Gastrocnemius medialis (tissue), 4 donors: ENCODE data around the gene CALR. TPM values are rescaled to one million over a fixed set of nuclear protein-coding genes. Genes with fewer than 3 reads are reported as not detected.
"Not testable (repeated sequence)": the region's sequence is repeated elsewhere in the genome, so short reads cannot be mapped to it uniquely, and the experiment has no call there.

Experiments used
- ATAC-seq, 2 donors: fragments of 150-250 bp; one replicate each; pipeline ENCODE4 v1.9.1; 2016
- DNase-seq, 2 donors: peaks; one replicate each; pipeline ENCODE4 v3.0.0-alpha.2; 2019
- H3K27ac ChIP-seq, 4 donors: fragments of 200-600 bp; sonication (generic); 1 replicate in 1 of 4; 2 replicates in 3 of 4; pipeline ENCODE4 v1.5.1; 2016 to 2018; ENCODE audit warnings: mild to moderate bottlenecking in 2 of 4, moderate library complexity in 1 of 4
- H3K27me3 ChIP-seq, 3 donors: fragments of 200-600 bp; sonication (generic) in 2 of 3; 1 replicate in 1 of 3; 2 replicates in 2 of 3; pipeline versions ENCODE4 v1.5.1 to v1.6.0; 2016 to 2019; ENCODE audit warnings: mild to moderate bottlenecking in 1 of 3, moderate library complexity in 1 of 3
- H3K36me3 ChIP-seq, 2 donors: fragments of 200-600 bp; sonication (generic) in 1 of 2; one replicate each; pipeline ENCODE4 v1.5.1; 2017 to 2018
- H3K4me1 ChIP-seq, 2 donors: fragments of 200-600 bp; sonication (generic) in 1 of 2; one replicate each; pipeline ENCODE4 v1.5.1; 2016 to 2017; ENCODE audit warnings: mild to moderate bottlenecking in 2 of 2
- H3K4me3 ChIP-seq, 4 donors: fragments of 200-600 bp; sonication (generic) in 3 of 4; 1 replicate in 1 of 4; 2 replicates in 3 of 4; pipeline ENCODE4 v1.5.1; 2016 to 2019; ENCODE audit warnings: mild to moderate bottlenecking in 2 of 4
- H3K9me3 ChIP-seq, 3 donors: fragments of 200-600 bp; sonication (generic) in 2 of 3; 1 replicate in 1 of 3; 2 replicates in 2 of 3; pipeline ENCODE4 v1.5.1; 2016 to 2019
- CTCF ChIP-seq, 5 experiments: fragments of 450-650 bp in 3 of 5; fragments of 200-600 bp in 2 of 5; sonication (generic) in 2 of 5; IDR thresholded peaks in 4 of 5; conservative IDR thresholded peaks in 1 of 5; 1 replicate in 4 of 5; 2 replicates in 1 of 5; pipeline ENCODE4 v1.5.1; 2016 to 2019; ENCODE audit warnings: antibody characterized with exemption in 5 of 5, mild to moderate bottlenecking in 3 of 5, moderate library complexity in 3 of 5
- POLR2A ChIP-seq, 2 donors: fragments of 450-650 bp; IDR thresholded peaks; one replicate each; pipeline ENCODE4 v1.6.1; 2017; ENCODE audit warnings: antibody characterized with exemption in 2 of 2, mild to moderate bottlenecking in 2 of 2, moderate library complexity in 2 of 2
- in situ Hi-C, 4 donors: fragments of 200-750 bp; cut with MboI; loops; one replicate each; pipeline versions ENCODE4 v1.15.0 to v1.8.0; 2017; ENCODE audit warnings: low sequenced_read_pairs in 4 of 4
- intact Hi-C: fragments of 100-400 bp; cut with DNase I; formaldehyde crosslinking; loops from one replicate; pipeline ENCODE4 v1.15.1; 2023; ENCODE audit warnings: low total_unique reads
- total RNA-seq, 4 donors: library from RNA; depleted of rRNA; stranded (reverse); fragments of >200 nt; gene quantifications; one replicate each; pipeline versions ENCODE4 v1.1.0 to v1.2.3, GENCODE V29; 2016

CALR gene
- total RNA-seq = 100 to 1,000 TPM; 110 to 195 (median 135) TPM

GRCh38 chr19:12937927-12938778 is at the start of gene CALR:
CALR (plus strand) TSS chr19:12938609; CDS start chr19:12938680, 71 bp downstream.
- no peaks in the 10 kb centered on the region for H3K27me3 ChIP-seq
- H3K9me3 ChIP-seq = no peaks in the 10 kb centered on the region
- DNase-seq (peak; percentile 100), ATAC-seq (peak; percentile 93 to 97)
- in situ Hi-C loops (no loop called here), intact Hi-C loops (no loop called here)
- H3K36me3 ChIP-seq = peaks cover 0 to 32% of the 10 kb centered on the region in 2 donors
- H3K27ac ChIP-seq = peak within 1 kb of the TSS; percentile 83 to 99 (median 96)
- TF ChIP-seq POLR2A (IDR thresholded peaks at IDR 0.05) = peak; percentile 100
- TF ChIP-seq CTCF (IDR thresholded peaks at IDR 0.05 in 4 of 5, conservative IDR thresholded peaks at IDR 0.05 in 1 of 5) = no peak
- peaks cover 21 to 26% of the 10 kb centered on the region in 2 donors for H3K4me1 ChIP-seq
- peak within 1 kb of the TSS; percentile 73 to 99 (median 98) for H3K4me3 ChIP-seq

DNA sequence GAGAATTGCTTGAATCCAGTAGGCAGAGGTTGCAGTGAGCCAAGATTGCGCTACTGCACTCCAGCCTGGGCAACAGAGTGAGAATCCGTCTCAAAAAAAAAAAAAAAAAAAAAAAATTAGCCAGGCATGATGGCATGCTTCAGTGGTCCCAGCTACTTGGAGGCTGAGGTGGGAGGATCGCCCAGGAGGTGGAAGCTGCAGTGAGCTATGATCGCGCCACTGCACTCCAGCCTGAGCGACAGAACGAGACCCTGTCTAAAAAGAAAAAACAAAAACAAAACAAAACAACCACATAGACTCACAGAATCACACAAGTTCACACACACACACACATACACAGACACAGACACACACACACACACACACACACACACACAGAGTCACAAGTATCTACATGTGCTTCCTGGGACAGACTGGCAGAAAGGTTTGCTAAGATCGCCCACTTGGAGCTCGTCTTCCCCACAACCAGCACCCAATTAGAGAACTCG is 48.1 kb upstream of the CALR start:
- Histone ChIP-seq H3K4me1 (peaks cover 10 to 22% of the 10 kb centered on the region in 2 donors), H3K27ac (peak overlapping the region; percentile 83 to 96 (median 88)), H3K4me3 (peak overlapping the region; percentile 23 to 87 (median 64)), H3K36me3 (peaks cover 0 to 27% of the 10 kb centered on the region in 2 donors)
- H3K27me3 ChIP-seq, ATAC-seq, DNase-seq, in situ Hi-C loops, H3K9me3 ChIP-seq: not testable (repeated sequence)
- intact Hi-C loops = loop anchor here (1.0 kb wide), 1 partner anchor 261 kb away; no protein-coding TSS in a partner anchor

- peak; percentile 98 to 99 for ATAC-seq
- DNase-seq = peak; percentile 98 to 99
- Histone ChIP-seq H3K36me3 (peaks cover 0 to 30% of the 10 kb centered on the region in 2 donors), H3K27me3 (peaks cover 0 to 5% (median under 1%) of the 10 kb centered on the region in 3 donors), H3K4me1 (peaks cover 10 to 18% of the 10 kb centered on the region in 2 donors), H3K4me3 (peak within 1 kb of the TSS; percentile 79 to 98 (median 84)), H3K27ac (peak within 1 kb of the TSS; percentile 83 to 96 (median 88)), H3K9me3 (no peaks in the 10 kb centered on the region)
- intact Hi-C loops (loop anchor here (1.0 kb wide), 2 partner anchors 42 to 260 kb away; partner anchors contain the start of gene FARSA), in situ Hi-C loops (no loop called here)
- TF ChIP-seq POLR2A (IDR thresholded peaks at IDR 0.05) (peak; percentile 91 to 94), CTCF (IDR thresholded peaks at IDR 0.05 in 4 of 5, conservative IDR thresholded peaks at IDR 0.05 in 1 of 5) (peak in 1 of 5 experiments; percentile 34)
Measured at GRCh38 chr19:12890787-12891552, 47.4 kb upstream of the CALR start, which contains the start of gene GCDH. GCDH (plus strand) TSS chr19:12891160; CDS start chr19:12891305, 145 bp downstream.

DNA sequence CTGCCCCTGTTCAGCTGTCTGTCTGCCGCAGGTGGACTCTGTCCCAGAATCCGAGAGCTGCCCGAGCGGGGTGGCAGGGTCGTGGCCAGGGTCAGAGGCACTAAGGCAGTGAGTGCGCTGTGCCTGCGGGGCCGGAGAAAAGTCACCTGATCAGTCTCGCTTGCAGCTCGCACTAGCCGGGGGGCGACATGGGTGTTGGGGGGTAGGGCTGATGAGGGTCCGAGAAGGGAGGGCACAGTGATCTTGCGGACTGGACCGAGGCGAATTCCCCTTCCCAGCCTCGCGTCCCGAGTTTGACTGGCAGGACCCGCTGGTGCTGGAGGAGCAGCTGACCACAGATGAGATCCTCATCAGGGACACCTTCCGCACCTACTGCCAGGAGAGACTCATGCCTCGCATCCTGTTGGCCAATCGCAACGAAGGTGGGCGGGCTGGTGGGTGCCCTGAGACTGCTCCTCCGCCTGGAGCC is 46.8 kb upstream of the CALR start:
- DNase-seq (peak in 1 of 2 donors; percentile 50), ATAC-seq (no peak)
- peak overlapping the region; percentile 79 to 98 (median 84) for H3K4me3 ChIP-seq
- intact Hi-C loops = loop anchor here (1.0 kb wide), 1 partner anchor 42 kb away; the partner anchor contains the start of gene FARSA
- in situ Hi-C loops = no loop called here
- H3K36me3 ChIP-seq = peaks cover 0 to 37% of the 10 kb centered on the region in 2 donors
- H3K9me3 ChIP-seq = no peaks in the 10 kb centered on the region
- H3K27me3 ChIP-seq = no peaks in the 10 kb centered on the region
- H3K4me1 ChIP-seq = peaks cover 10 to 15% of the 10 kb centered on the region in 2 donors
- TF ChIP-seq CTCF (IDR thresholded peaks at IDR 0.05 in 4 of 5, conservative IDR thresholded peaks at IDR 0.05 in 1 of 5) (no peak), POLR2A (IDR thresholded peaks at IDR 0.05) (no peak)
- peak overlapping the region; percentile 83 to 96 (median 88) for H3K27ac ChIP-seq
